ENCODE measurements around the gene SDR42E1. TPM values are rescaled to one million over a fixed set of nuclear protein-coding genes. Genes with fewer than 3 reads are reported as not detected.

Gene SDR42E1
- total RNA-seq, 1 experiment from 2014 or later: 17.4 TPM

- H3K27me3 ChIP-seq (ENCODE audit: insufficient read depth, low read length): no peaks in the 10 kb centered on the region
- no TSS peak for BruUV-seq (replicated peaks)
- H3K4me1 ChIP-seq (ENCODE audit: control insufficient read depth in 1 of 2, insufficient read depth in 2 of 2, low read length in 2 of 2): peaks cover 0 to 14% of the 10 kb centered on the region in 2 experiments; a peak in 3 of 4 replicates
- RAD21 ChIA-PET (ENCODE audit: low non-redundant PET in 1 of 2, low total read pairs in 2 of 2, uncharacterized antibody in 2 of 2, unreplicated experiment in 2 of 2): no interaction called here
- intact Hi-C loops (cut with micrococcal nuclease): no loop called here
- no peak overlapping the region for H3K27ac ChIP-seq (ENCODE audit: low read depth, low read length)
- peaks cover 11% of the 10 kb centered on the region; the same call in 1 of the 2 replicates for H3K79me2 ChIP-seq (ENCODE audit: insufficient read depth, low read length)
- ATAC-seq (no peak), DNase-seq (ENCODE audit: low read depth, low spot score) (no peak)
- POLR2A ChIA-PET: no interaction called here
- peak; percentile 64; the same call in 1 of the 2 replicates for TF ChIP-seq CBX3 (IDR thresholded peaks at IDR 0.05; ENCODE audit: low read depth)
- TF ChIP-seq POLR2A (IDR thresholded peaks at IDR 0.05; ENCODE audit: borderline replicate concordance, extremely low read depth, insufficient read depth, insufficient read length): no peak
- H3K4me3 ChIP-seq (replicated peaks in 1 of 2; ENCODE audit: low read depth in 1 of 2, low read length in 2 of 2): no peak overlapping the region
- peaks cover 6 to 8% of the 10 kb centered on the region in 2 experiments; a peak in 2 of 4 replicates for H3K9me3 ChIP-seq (ENCODE audit: control insufficient read depth in 1 of 2, insufficient read depth in 1 of 2, low read depth in 1 of 2, low read length in 2 of 2)
- H3K9me2 ChIP-seq (ENCODE audit: insufficient read depth): no peaks in the 10 kb centered on the region
- CTCF ChIA-PET: no interaction called here
- no peak overlapping the region for H3K4me2 ChIP-seq (ENCODE audit: low read length)
- H2AFZ ChIP-seq (ENCODE audit: low read depth, low read length, poor library complexity, severe bottlenecking): no peak overlapping the region
- H3K36me3 ChIP-seq (ENCODE audit: control insufficient read depth in 1 of 2, insufficient read depth in 2 of 2, low read length in 2 of 2): peaks cover 5 to 7% of the 10 kb centered on the region in 2 experiments; a peak in 2 of 4 replicates
- no peaks in the 10 kb centered on the region for H4K20me1 ChIP-seq (ENCODE audit: insufficient read depth)
- H3K9ac ChIP-seq (ENCODE audit: low read length): no peak overlapping the region
Observed at GRCh38 chr16:82008957-82009592, 2.2 kb downstream of the SDR42E1 start.

- Histone ChIP-seq H3K79me2 (ENCODE audit: insufficient read depth, low read length) (peaks cover 11% of the 10 kb centered on the region; the same call in 1 of the 2 replicates), H3K36me3 (ENCODE audit: control insufficient read depth in 1 of 2, insufficient read depth in 2 of 2, low read length in 2 of 2) (peaks cover 5 to 14% of the 10 kb centered on the region in 2 experiments; a peak in 3 of 4 replicates), H3K9ac (ENCODE audit: low read length) (no peak overlapping the region), H4K20me1 (ENCODE audit: insufficient read depth) (no peaks in the 10 kb centered on the region), H3K9me3 (ENCODE audit: control insufficient read depth in 1 of 2, insufficient read depth in 1 of 2, low read depth in 1 of 2, low read length in 2 of 2) (peaks cover 6 to 8% of the 10 kb centered on the region in 2 experiments; a peak in 2 of 4 replicates), H2AFZ (ENCODE audit: low read depth, low read length, poor library complexity, severe bottlenecking) (no peak overlapping the region), H3K4me2 (ENCODE audit: low read length) (no peak overlapping the region), H3K4me1 (ENCODE audit: control insufficient read depth in 1 of 2, insufficient read depth in 2 of 2, low read length in 2 of 2) (peaks cover 0 to 14% of the 10 kb centered on the region in 2 experiments; a peak in 3 of 4 replicates), H3K4me3 (replicated peaks in 1 of 2; ENCODE audit: low read depth in 1 of 2, low read length in 2 of 2) (no peak overlapping the region), H3K27me3 (ENCODE audit: insufficient read depth, low read length) (no peaks in the 10 kb centered on the region), H3K9me2 (ENCODE audit: insufficient read depth) (no peaks in the 10 kb centered on the region), H3K27ac (ENCODE audit: low read depth, low read length) (no peak overlapping the region)
- CTCF ChIA-PET: interaction anchor here (1.1 kb wide), 1 partner anchor 10 kb away, joined by 3 read pairs; no protein-coding TSS in a partner anchor
- DNase-seq (ENCODE audit: low read depth, low spot score): no peak
- POLR2A ChIA-PET: no interaction called here
- RAD21 ChIA-PET (ENCODE audit: low non-redundant PET in 1 of 2, low total read pairs in 2 of 2, uncharacterized antibody in 2 of 2, unreplicated experiment in 2 of 2): no interaction called here
- intact Hi-C loops (cut with micrococcal nuclease): no loop called here
- BruUV-seq (replicated peaks): no TSS peak
- no peak for ATAC-seq
- no peak for TF ChIP-seq CBX3 (IDR thresholded peaks at IDR 0.05; ENCODE audit: low read depth)
- TF ChIP-seq, protein P1, sequence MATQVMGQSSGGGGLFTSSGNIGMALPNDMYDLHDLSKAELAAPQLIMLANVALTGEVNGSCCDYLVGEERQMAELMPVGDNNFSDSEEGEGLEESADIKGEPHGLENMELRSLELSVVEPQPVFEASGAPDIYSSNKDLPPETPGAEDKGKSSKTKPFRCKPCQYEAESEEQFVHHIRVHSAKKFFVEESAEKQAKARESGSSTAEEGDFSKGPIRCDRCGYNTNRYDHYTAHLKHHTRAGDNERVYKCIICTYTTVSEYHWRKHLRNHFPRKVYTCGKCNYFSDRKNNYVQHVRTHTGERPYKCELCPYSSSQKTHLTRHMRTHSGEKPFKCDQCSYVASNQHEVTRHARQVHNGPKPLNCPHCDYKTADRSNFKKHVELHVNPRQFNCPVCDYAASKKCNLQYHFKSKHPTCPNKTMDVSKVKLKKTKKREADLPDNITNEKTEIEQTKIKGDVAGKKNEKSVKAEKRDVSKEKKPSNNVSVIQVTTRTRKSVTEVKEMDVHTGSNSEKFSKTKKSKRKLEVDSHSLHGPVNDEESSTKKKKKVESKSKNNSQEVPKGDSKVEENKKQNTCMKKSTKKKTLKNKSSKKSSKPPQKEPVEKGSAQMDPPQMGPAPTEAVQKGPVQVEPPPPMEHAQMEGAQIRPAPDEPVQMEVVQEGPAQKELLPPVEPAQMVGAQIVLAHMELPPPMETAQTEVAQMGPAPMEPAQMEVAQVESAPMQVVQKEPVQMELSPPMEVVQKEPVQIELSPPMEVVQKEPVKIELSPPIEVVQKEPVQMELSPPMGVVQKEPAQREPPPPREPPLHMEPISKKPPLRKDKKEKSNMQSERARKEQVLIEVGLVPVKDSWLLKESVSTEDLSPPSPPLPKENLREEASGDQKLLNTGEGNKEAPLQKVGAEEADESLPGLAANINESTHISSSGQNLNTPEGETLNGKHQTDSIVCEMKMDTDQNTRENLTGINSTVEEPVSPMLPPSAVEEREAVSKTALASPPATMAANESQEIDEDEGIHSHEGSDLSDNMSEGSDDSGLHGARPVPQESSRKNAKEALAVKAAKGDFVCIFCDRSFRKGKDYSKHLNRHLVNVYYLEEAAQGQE (IDR thresholded peaks at IDR 0.05; ENCODE audit: low read depth): no peak
- TF ChIP-seq RAD21 (IDR thresholded peaks at IDR 0.05; ENCODE audit: low read depth): no peak
- TF ChIP-seq FOSL1 (IDR thresholded peaks at IDR 0.05; ENCODE audit: low read depth): no peak
- no peak for TF ChIP-seq EZH2phosphoT487 (IDR thresholded peaks at IDR 0.05; ENCODE audit: borderline replicate concordance)
- no peak for TF ChIP-seq TCF7L2 (IDR thresholded peaks at IDR 0.05; ENCODE audit: borderline replicate concordance, extremely low read depth, insufficient read depth, insufficient read length)
- TF ChIP-seq POLR2AphosphoS5 (IDR thresholded peaks at IDR 0.05; ENCODE audit: low read depth, low read length): no peak
- TF ChIP-seq POLR2A (IDR thresholded peaks at IDR 0.05; ENCODE audit: borderline replicate concordance, extremely low read depth, insufficient read depth, insufficient read length): no peak
Observed at GRCh38 chr16:82007189-82007588, 4.1 kb downstream of the SDR42E1 start.
